ENCODE measurements around the gene RIC8A.
"Not testable (repeated sequence)": the region's sequence is repeated elsewhere in the genome, so short reads cannot be mapped to it uniquely, and the experiment has no call there.

Gene RIC8A

GRCh38 chr11:220641-221215 lies 13.2 kb downstream of the RIC8A start:
- DNase-seq, result not testable (repeated sequence)

DNA sequence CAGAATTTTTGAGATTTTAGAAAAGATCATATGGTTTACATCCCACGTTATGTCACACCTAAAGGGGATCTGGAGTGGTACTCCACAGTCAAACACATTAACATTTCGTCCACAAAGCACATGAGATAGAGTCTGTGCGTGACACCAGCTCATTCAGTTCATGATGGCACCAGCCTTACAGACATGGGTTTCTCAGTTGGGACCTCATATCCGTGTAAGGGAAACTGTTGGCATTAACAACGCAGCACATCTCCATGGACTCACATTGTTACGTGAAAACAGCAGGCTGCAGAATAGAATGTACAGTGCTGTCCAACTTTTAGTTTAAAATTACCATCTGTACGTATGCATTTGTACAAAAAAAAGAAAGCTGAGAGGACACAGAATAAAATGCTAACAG lies 14.0 kb downstream of the RIC8A start:
- DNase-seq, result no peak

DNA sequence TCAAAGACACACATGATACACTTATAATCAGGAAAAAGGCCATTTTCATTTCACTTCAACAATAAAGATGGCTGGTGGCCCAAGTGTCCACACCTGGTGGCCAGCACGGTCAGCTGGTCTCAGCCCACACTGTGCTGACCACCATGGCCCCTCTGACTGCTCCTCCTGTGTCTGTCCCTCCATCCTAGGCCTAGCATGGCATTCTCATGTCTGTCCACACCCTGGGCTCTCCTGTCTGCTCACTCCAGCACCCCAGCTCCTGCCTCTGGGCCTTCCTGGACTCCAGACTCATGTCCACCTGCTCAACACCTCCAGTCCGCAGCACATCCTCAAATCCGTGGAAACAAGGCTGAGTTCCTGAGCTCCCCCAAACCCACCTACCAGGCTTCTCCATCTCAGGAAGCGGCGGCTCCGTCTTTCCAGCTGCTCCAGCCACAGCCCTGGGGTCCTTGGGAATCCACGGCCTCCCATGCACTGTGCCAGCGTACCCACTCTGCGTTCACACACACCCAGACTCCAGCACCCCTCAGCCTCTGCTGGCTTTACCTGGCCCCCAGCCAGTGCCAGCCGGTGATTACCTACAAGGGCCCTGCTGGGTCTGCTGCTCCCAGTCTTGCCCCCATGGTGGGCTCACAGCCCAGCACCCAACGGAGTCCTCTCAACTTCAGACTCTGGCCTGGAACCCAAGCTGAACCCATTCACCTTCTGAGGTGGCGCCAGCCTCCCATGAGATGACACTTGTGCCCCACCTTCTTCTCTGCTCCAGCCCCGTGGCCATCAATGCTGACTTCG lies 14.7 kb downstream of the RIC8A start:
- DNase-seq, result no peak

GRCh38 chr11:223026-223789 lies 15.7 kb downstream of the RIC8A start:
- no peak for DNase-seq

DNA sequence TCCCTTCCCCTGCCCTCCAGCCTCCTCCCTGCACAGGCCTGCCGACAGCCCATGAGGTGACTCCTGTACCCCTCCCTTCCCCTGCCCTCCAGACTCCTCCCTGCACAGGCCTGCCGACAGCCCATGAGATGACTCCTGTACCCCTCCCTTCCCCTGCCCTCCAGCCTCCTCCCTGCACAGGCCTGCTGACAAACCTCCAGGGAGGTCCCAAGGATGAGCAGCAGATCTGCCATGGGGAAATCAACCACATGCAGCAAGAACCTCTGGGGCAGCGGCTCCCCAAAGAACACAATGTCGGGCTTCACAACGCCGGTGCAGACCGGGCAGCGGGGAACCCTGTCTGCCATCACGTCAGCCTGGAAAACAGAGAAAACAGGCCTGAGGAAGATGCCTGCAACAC lies 16.4 kb downstream of the RIC8A start:
- DNase-seq, result no peak

DNA sequence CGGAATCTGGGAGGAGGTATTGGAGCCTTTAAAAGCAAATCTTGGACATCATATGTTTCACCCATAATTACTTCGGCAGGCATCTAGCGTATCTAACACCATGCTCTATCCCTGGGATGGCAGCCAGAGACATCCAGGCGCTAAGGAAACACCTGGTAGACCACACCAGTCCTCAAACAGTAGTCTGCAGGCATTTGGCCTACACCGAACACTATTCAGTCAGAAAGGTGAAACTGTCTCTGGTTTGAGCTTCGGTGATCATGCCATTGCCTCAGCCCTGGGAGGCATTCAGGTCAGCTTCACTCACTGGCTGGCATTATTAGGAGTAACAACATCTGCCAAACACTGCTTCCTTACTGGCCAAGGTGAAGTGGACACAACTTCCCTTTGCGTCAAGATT lies 16.9 kb downstream of the RIC8A start:
- DNase-seq, result no peak

DNA sequence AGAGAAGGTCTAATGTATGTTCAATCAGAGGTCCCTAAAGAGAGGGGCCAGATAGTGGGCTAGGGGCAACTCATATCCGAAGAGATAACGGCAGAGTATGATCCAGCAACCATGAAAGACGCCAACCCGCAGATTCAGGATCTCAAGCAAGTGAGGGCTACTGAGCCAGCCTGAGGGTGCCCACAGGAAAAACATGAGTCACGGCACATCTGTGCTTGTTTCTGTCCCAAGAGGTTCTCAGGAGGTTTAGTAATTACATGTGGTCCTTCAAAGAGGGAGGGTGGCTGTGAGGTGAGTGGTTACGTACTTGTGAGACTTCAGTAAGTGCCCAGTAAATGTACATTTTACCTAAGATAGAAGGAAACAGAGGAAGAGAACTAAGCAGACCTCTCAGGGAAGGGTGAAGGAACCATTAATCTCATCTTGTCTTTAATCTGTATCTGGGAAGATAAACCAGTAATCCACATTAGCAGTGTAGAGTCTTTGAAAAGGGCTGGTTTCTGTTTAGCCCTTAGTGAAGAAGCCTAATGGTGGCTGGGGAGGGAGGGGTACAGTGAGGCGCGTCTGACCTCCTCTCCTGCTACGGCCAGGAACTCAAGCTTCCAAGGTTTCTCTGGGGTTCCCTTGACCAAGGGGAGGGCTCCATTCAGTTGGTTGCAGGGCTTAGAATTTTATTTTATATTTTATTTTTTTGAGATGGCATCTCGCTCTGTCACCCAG lies 18.4 kb downstream of the RIC8A start:
- no peak for DNase-seq

DNA sequence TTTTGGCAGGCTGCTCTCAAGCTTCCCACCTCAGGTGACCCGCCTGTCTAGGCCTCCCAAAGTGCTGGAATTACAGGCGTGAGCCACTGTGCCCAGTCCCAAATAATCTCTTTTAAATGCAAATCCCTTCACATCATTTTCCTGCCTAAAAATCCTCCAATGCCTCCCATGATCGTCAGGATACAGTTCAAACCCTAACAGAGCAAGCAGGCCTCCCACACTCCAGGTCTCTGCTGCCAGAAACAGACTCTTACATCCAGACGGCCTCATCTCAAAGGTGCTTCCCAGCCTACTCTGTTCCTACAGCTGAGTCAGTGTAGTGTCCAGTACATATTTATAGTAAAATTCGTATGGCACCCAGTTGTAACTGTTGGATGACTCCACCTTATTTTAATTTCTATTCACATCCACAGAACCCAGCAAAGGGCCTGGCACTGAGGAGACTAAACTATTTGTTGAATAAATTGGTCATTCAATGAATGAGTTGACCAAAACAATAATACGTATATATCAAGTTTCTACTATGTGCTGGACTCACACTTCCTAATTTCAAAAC lies 20.4 kb downstream of the RIC8A start:
- no peak for DNase-seq

- no peak for DNase-seq
Observed at GRCh38 chr11:230431-230830, 22.9 kb downstream of the RIC8A start.

DNA sequence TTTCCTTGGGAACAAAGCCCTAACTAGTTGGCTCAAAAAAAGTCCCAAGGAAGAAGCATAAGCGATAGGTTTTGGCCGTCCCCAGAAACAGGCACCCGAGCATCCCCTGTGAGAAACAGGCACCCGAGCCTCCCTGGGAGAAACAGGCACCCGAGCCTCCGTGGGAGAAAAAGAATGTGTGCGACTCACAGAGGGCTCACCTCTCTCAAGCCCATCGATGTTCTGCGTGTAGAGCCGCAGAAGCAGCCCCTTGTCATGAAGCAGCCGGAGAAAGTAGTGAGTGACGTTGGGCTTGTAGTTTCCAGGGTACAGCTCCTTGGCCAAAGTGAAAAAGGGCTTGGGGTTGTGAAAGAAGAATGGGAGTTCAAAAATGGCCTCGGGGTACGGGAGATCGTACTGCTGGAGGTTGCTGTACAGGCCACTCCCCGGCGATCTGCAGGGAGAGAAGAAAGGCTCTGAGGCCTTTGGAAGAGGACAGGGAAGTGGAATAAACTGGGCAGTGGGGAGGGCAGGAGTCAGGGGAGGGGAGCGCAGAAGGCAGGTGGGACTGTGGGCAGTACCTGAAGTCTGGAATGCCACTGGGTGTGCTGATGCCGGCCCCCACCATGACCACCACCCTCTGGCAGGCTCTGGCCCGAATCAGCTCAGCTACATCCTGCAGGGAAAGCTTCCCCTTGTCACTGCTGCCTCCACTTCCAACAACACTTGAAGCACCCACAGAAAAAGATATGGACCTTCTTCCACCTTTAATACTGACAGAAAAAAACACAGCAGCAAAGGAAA lies 25.5 kb downstream of the RIC8A start:
- no peak for DNase-seq

DNA sequence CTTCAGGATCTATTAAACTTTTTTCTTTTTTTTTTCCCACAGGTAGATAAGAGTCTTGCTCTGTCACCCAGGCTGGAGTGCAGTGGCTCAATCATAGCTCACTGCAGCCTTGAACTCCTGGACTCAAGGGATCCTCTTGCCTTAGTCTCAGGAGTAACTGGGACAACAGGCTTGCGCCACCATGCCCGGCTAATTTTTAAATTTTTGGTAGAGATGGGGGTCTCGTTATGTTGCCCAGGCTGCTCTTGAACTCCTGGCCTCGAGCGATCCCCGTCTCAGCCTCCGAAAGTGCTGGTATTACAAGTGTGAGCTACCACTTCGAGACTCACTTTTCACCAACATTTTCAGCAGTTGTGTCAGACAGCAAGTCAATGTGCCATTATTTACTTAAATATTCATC lies 27.7 kb downstream of the RIC8A start:
- no peak for DNase-seq

DNA sequence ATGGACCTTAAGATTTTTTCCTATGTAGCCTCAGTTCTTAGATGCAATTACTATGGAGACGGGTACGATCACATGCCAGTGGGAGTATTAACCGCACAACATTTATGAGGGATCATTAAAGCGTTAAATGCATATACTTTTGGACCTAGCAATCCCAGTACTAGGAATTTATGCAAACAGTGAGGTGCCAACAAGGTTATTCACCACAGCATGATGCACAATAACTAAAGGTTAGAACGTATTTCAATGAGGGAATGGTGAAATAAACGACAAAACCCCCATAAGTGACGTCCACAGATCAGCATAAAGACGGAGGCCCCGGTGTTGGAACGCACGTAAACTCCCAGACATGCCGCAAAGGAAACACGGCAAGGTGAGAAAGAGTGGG lies 28.1 kb downstream of the RIC8A start:
- DNase-seq, result peak; percentile 66 to 69

- peak; percentile 78 to 82 for DNase-seq
Observed at GRCh38 chr11:235997-236773, 28.7 kb downstream of the RIC8A start, which contains the start of gene SIRT3. SIRT3 (minus strand) TSS chr11:236342; CDS start chr11:236328, 14 bp downstream.

GRCh38 chr11:236774-237767 lies 29.6 kb downstream of the RIC8A start, which contains the start of gene PSMD13:
PSMD13 (plus strand) TSS chr11:236976; CDS start chr11:237050, 74 bp downstream.
- DNase-seq, result peak; percentile 80 to 81

DNA sequence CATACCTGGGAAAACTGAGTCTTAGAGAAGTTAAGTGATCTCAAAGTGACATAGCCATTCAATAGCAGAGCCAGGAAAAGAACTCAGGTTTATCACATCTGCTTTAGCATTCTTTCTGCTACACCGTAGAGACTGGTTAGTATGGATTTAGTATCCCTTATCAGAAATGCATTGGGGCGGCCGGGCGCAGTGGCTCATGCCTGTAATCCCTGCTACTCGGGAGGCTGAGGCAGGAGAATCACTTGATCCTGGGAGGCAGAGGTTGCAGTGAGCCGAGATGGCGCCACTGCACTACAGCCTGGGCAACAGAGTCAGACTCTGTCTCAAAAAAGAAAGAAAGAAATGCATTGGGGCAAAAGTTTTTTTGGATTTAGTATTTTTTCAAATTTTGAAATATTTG lies 30.8 kb downstream of the RIC8A start:
- not testable (repeated sequence) for DNase-seq

GRCh38 chr11:240315-240714 lies 32.8 kb downstream of the RIC8A start:
- DNase-seq, result no peak

DNA sequence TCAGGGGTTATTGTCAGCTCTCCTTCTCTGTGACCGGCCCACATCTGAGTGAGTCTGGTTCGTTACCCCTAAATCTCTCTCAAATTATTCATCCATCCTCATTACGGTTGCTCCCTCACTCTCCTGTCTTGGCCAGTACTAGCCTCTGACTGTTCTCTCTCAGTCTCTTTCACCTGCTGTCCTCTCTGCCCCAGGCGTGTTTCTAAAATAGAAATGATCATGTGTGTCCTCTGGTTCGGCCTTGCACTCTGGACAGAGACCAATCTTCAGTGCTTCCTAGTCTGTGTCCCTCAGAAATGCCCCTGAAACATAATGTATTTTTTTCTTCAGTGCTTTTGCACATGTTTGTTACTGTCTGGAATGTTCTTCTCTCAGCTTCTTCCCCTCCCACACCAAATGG lies 34.1 kb downstream of the RIC8A start:
- no peak for DNase-seq

- no peak for DNase-seq
Observed at GRCh38 chr11:244376-244775, 36.9 kb downstream of the RIC8A start.

GRCh38 chr11:249062-249461 lies 41.6 kb downstream of the RIC8A start:
- no peak for DNase-seq

DNA sequence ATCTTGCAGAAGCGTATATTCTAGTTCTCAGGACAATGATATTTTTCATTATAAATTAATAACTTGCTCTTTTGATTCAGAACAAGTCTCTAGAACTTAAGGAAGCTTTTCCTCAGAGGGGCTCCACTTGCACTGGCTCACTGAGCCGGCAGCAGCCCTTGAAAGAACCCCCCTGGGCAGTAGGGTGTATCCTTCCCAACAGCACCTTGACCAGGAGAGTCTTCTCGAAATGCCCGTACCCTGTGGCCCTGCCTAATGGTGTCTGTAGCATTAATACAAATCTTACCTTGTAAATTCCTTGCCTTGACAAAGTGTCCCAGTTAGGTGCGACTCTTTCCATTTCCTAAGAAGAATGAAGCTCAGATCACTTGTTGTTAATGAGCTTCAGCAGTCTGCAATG lies 42.8 kb downstream of the RIC8A start:
- DNase-seq, result no peak

All from activated CD4-positive, alpha-beta T cell treated with anti-CD3 and anti-CD28 coated beads, Interleukin-2, amount 50 U/mL, for 4 hours (primary cell).